ENCODE results near the gene ENPP3. TPM values are rescaled to one million over a fixed set of nuclear protein-coding genes. Genes with fewer than 3 reads are reported as not detected.

The ENPP3 gene
- total RNA-seq, 1 experiment from 2014 or later: 0.15 TPM

- no peak overlapping the region for H2BK5ac ChIP-seq (ENCODE audit: insufficient read length, low read length)
- no peak overlapping the region for H3K4me2 ChIP-seq (ENCODE audit: insufficient read depth, insufficient read length, low read length)
- H4K91ac ChIP-seq (ENCODE audit: insufficient read length, low read depth, low read length): no peak overlapping the region
- no peak overlapping the region for H2BK120ac ChIP-seq (ENCODE audit: low read depth, low read length, poor library complexity, severe bottlenecking)
- no peak overlapping the region for H3K27ac ChIP-seq (ENCODE audit: insufficient read length, low read depth, low read length)
- WGBS (ENCODE audit: extremely low coverage, insufficient read length, low lambda C conversion rate): no CpG with 5 or more reads among the region's 2 CpGs
- no peak overlapping the region for H2AK5ac ChIP-seq (ENCODE audit: insufficient read length, low read length)
- H3K14ac ChIP-seq (ENCODE audit: insufficient read depth, low read length): no peak overlapping the region
- no peak overlapping the region for H2BK15ac ChIP-seq (ENCODE audit: low read depth, low read length)
- H3T11ph ChIP-seq (ENCODE audit: low read length): no peak overlapping the region
- Mint-ChIP-seq H3K27ac (no peak overlapping the region), H3K9me3 (no peaks in the 10 kb centered on the region), H3K27me3 (ENCODE audit: low read depth) (no peaks in the 10 kb centered on the region), H3K36me3 (ENCODE audit: insufficient read depth in 1 of 3, low read depth in 3 of 3) (no peaks in the 10 kb centered on the region), H3K4me3 (no peak overlapping the region), H3K4me1 (no peaks in the 10 kb centered on the region)
- no peak overlapping the region for H3K9ac ChIP-seq (ENCODE audit: extremely low read depth, insufficient read length, low read length)
- TF ChIP-seq CTCF (conservative IDR thresholded peaks at IDR 0.05): no peak
- no peak overlapping the region for H3K18ac ChIP-seq (ENCODE audit: insufficient read length, low read depth, low read length)
- no peaks in the 10 kb centered on the region for H3K23me2 ChIP-seq (ENCODE audit: insufficient read length, low read depth, low read length, poor library complexity, severe bottlenecking)
- no peak overlapping the region for H3K4ac ChIP-seq (ENCODE audit: low read depth, low read length)
- H3K79me1 ChIP-seq (ENCODE audit: insufficient read depth, low read depth, low read length, poor library complexity, severe bottlenecking): no peaks in the 10 kb centered on the region
- H3K56ac ChIP-seq (ENCODE audit: insufficient read length, low read depth, low read length): no peak overlapping the region
- no peak overlapping the region for H4K8ac ChIP-seq (replicated peaks; ENCODE audit: insufficient read length, low read depth, low read length)
- H4K5ac ChIP-seq (ENCODE audit: insufficient read length, low read depth, low read length): no peak overlapping the region
- H3K27me3 ChIP-seq (ENCODE audit: insufficient read depth, low read length): no peaks in the 10 kb centered on the region
- no peaks in the 10 kb centered on the region for H3K79me2 ChIP-seq (ENCODE audit: insufficient read depth, low read length)
- no peaks in the 10 kb centered on the region for H3K4me1 ChIP-seq (ENCODE audit: insufficient read depth, low read length)
- no peak overlapping the region for H3K23ac ChIP-seq (ENCODE audit: insufficient read length, low read depth, low read length)
- no peak overlapping the region for H2BK20ac ChIP-seq (ENCODE audit: low read depth, low read length, poor library complexity, severe bottlenecking)
- H2AFZ ChIP-seq (ENCODE audit: low read length): no peak overlapping the region
- no peaks in the 10 kb centered on the region for H4K20me1 ChIP-seq (ENCODE audit: control insufficient read depth, insufficient read depth, insufficient read length)
- H3K9me3 ChIP-seq (ENCODE audit: control insufficient read depth, low read depth, low read length): no peaks in the 10 kb centered on the region
- no peak overlapping the region for H2BK12ac ChIP-seq (ENCODE audit: insufficient read length, low read depth, low read length)
- DNase-seq: no peak
Observed at GRCh38 chr6:131640100-131640499, 3.0 kb downstream of the ENPP3 start.

All from H9 (cell line).